ENCODE results near the gene DOCK2. TPM values are rescaled to one million over a fixed set of nuclear protein-coding genes. Genes with fewer than 3 reads are reported as not detected.
"Not testable (repeated sequence)": the region's sequence is repeated elsewhere in the genome, so short reads cannot be mapped to it uniquely, and the experiment has no call there.

DOCK2 gene
- total and polyA plus RNA-seq, 7 donors: 2.3 to 21.1 (median 12.5) TPM

- no peak overlapping the region for H3K27ac ChIP-seq
- no peak for DNase-seq
- intact Hi-C loops (cut with DNase I): no loop called here
- H3K9me3 ChIP-seq: no peaks in the 10 kb centered on the region
- H3K4me3 ChIP-seq: no peak overlapping the region
- no peaks in the 10 kb centered on the region for H3K27me3 ChIP-seq
- H3K4me1 ChIP-seq: no peaks in the 10 kb centered on the region
- no peaks in the 10 kb centered on the region for H3K36me3 ChIP-seq
- TF ChIP-seq CTCF (IDR thresholded peaks at IDR 0.05) (no peak), EP300 (IDR thresholded peaks at IDR 0.05) (no peak), POLR2AphosphoS5 (IDR thresholded peaks at IDR 0.05) (no peak), POLR2A (IDR thresholded peaks at IDR 0.05) (no peak)
- 91 to 96% methylated on average over 4 of the region's 4 CpGs for WGBS, 2 donors
Observed at GRCh38 chr5:170081616-170082015, 444.5 kb downstream of the DOCK2 start.

GRCh38 chr5:170082701-170083100, 445.6 kb downstream of the DOCK2 start:
- WGBS, 2 donors: 76 to 92% methylated on average over 7 of the region's 7 CpGs
- Histone ChIP-seq H3K4me3 (no peak overlapping the region), H3K27me3 (no peaks in the 10 kb centered on the region), H3K36me3 (no peaks in the 10 kb centered on the region), H3K9me3 (no peaks in the 10 kb centered on the region), H3K27ac (no peak overlapping the region), H3K4me1 (no peaks in the 10 kb centered on the region)
- no peak for DNase-seq
- TF ChIP-seq CTCF (IDR thresholded peaks at IDR 0.05) (no peak), POLR2A (IDR thresholded peaks at IDR 0.05) (no peak)
- intact Hi-C loops (cut with DNase I): no loop called here

GRCh38 chr5:170087168-170087817, 450.2 kb downstream of the DOCK2 start:
- Histone ChIP-seq H3K27me3 (no peaks in the 10 kb centered on the region), H3K36me3 (no peaks in the 10 kb centered on the region), H3K27ac (no peak overlapping the region), H3K4me1 (no peaks in the 10 kb centered on the region), H3K9me3 (no peaks in the 10 kb centered on the region), H3K4me3 (no peak overlapping the region)
- no peak for DNase-seq
- WGBS, 2 donors: 83 to 85% methylated on average over 3 of the region's 3 CpGs
- TF ChIP-seq POLR2AphosphoS5 (IDR thresholded peaks at IDR 0.05): no peak
- TF ChIP-seq CTCF (IDR thresholded peaks at IDR 0.05): no peak
- TF ChIP-seq EP300 (IDR thresholded peaks at IDR 0.05): no peak
- TF ChIP-seq POLR2A (IDR thresholded peaks at IDR 0.05): no peak
- intact Hi-C loops (cut with DNase I): no loop called here

- H3K4me3 ChIP-seq: no peak overlapping the region
- no peak for TF ChIP-seq CTCF (IDR thresholded peaks at IDR 0.05)
- no peak for TF ChIP-seq EP300 (IDR thresholded peaks at IDR 0.05)
- no peak for TF ChIP-seq POLR2AphosphoS5 (IDR thresholded peaks at IDR 0.05)
- no peak for TF ChIP-seq POLR2A (IDR thresholded peaks at IDR 0.05)
- WGBS, 2 donors: 73 to 74% methylated on average over 5 of the region's 5 CpGs
- no peaks in the 10 kb centered on the region for H3K9me3 ChIP-seq
- H3K27me3 ChIP-seq: no peaks in the 10 kb centered on the region
- no peak overlapping the region for H3K27ac ChIP-seq
- H3K36me3 ChIP-seq: no peaks in the 10 kb centered on the region
- intact Hi-C loops (cut with DNase I): no loop called here
- DNase-seq: peak; percentile 47
- H3K4me1 ChIP-seq: no peaks in the 10 kb centered on the region
Observed at GRCh38 chr5:170092455-170093101, 455.5 kb downstream of the DOCK2 start.

GRCh38 chr5:170094329-170094728, 457.3 kb downstream of the DOCK2 start:
- H3K27me3 ChIP-seq; H3K36me3 ChIP-seq; H3K4me1 ChIP-seq; H3K9me3 ChIP-seq; intact Hi-C loops (cut with DNase I); H3K27ac ChIP-seq; H3K4me3 ChIP-seq: not testable (repeated sequence)
- DNase-seq: peak; percentile 11
- WGBS, 2 donors: 77 to 87% methylated on average over 10 of the region's 10 CpGs
